Measurements from ENCODE around the gene NR4A1.

The NR4A1 gene

DNA sequence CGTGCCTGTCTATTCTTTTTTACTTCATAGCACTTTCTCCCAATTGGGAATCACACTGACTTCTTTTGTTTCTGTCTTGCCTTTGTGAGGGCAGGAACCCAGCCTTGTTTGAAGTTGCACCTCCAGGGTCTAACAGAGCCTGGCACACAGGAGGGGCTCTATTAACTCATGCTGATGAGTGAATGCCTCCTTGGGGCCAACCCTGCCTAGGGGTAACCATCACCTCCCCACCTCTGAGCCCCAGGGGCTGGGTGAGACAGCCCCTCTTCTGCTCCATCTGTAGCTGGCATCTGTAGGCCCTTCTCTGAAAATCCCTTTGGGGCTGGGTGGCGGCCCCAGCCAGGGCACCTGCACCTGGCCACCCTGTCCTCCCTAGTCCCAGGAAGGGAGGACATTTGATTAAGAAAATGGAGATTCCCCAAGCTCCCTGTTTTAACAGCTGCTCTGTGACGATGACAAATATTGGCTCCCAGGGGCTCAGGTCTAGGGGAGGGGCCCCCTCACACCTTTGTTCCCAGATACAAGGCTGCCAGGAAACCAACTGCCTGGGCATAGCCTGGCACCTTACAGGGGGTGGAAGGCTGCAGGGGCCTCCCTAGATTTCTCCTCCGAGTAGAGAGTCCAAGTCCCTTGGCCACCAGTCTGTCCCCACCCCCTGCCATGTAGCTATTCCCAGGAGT, 32.7 kb upstream of the NR4A1 start:
- DNase-seq (ENCODE audit: low spot score), result no peak

- no peak for DNase-seq (ENCODE audit: low spot score)
Observed at GRCh38 chr12:52019113-52019770, 32.0 kb upstream of the NR4A1 start.

DNA sequence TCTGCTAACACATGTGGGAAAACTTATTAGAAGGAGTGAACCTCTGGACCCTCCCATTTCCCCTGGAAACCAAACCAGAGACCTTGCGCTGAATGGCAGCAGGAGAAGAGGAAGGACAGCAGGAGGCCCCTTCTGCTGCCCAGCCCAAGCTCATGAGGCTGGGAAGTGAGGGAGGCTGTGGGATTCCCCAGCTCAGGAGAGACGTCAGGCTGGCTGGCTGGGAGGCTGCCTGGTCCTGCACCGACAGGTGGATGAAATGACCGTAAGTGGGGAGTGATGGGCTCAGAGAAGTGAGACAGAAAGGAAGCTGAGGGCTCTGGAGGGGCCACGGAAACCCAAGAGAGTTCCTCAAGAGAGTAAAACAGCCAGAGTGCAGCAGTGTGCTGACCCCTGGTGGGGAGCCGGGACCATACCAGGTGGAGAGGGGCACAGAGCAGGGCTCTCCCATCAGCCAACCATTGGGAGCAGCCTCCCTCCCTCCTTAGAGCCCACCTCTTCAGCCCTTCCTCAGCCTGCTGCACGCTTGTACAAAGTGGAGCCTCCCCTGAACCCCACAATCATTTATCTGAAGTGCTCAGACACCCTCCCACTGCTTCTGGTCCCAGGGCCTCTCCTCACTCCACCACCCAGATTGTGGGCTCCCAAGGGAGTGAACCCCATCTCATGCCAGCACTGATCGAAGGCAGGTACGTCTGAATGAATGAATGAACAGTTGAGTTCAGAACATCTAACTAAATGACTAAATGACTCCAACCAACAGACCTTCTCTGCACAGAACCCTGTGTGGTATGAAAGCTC, 30.5 kb upstream of the NR4A1 start:
- DNase-seq (ENCODE audit: low spot score), result peak; percentile 79

GRCh38 chr12:52022841-52023181, 28.4 kb upstream of the NR4A1 start:
- no peak for DNase-seq (ENCODE audit: low spot score)

- peak; percentile 95 for DNase-seq (ENCODE audit: low spot score)
Observed at GRCh38 chr12:52023182-52023975, 27.9 kb upstream of the NR4A1 start.

DNA sequence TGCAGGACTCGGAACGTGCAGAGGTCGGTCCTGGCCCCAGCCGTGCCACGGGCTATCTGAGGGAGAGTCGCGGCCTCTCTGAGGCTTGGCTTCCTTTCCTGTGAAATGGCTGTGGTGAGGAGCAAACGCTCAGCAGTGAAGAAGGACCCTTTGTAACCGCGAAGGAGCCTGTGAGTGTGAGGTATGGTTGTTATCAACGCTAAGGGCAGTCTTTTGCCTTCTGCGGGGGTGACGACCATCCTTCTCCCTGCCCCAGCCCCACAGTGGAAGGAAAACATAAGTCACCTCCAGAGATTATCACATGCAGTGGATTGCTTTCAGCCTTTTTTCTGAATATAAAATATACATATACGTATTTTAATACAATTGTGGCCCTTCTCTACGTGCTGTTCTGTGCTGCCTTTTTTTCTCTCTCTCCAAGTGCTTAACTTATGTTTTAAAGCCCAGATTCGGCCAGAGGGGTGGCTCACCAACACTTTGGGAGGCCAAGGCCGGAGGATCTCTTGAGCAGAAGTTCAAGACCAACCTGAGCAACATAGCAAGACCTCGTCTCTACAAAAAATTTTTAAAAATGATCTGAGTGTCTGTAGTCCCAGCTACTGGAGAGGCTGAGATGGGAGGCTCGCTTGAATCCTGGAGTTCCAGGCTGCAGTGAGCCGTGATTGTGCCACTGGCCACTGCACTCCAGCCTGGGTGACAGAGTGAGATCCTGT, 27.1 kb upstream of the NR4A1 start:
- no peak for DNase-seq (ENCODE audit: low spot score)

GRCh38 chr12:52024845-52025230, 26.4 kb upstream of the NR4A1 start:
- DNase-seq (ENCODE audit: low spot score), result no peak

GRCh38 chr12:52026263-52026662, 25.0 kb upstream of the NR4A1 start:
- DNase-seq (ENCODE audit: low spot score), result no peak

DNA sequence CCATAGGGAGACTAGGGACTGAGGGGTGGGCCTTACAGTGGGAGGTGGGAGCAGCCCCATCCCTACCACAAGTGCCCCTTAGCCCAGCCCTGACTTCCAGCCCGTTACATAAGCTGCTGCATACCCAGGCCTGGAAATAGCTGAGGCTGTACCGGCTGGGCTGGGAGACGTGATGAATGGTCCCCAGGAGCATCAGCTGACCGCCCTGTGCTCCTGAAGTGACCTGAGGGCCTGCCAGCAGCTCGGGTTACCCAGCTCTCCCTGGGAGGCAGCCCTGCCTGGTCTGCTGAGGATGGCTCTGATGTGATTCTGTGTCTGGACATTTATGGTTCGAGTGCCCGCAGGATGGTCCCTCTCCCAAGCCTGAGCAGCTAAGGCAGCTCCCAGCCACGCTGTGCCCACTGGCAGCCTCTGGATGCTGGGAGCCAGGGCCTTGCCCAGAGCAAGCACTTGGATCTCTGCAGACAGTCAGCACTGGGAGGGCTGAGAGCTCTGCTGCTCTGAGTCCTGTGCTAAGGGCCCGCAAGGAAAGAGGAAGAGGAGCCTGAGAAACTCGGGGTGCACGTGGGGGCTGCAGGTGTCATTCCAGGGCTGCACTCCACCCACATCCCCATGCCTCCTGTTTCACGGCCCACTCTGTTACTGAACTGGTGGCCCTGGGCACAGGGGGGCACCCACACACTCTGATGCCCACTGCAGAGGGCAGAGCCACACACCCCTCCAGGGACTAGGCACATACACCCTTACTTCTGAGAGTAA, 24.0 kb upstream of the NR4A1 start:
- no peak for DNase-seq (ENCODE audit: low spot score)

DNA sequence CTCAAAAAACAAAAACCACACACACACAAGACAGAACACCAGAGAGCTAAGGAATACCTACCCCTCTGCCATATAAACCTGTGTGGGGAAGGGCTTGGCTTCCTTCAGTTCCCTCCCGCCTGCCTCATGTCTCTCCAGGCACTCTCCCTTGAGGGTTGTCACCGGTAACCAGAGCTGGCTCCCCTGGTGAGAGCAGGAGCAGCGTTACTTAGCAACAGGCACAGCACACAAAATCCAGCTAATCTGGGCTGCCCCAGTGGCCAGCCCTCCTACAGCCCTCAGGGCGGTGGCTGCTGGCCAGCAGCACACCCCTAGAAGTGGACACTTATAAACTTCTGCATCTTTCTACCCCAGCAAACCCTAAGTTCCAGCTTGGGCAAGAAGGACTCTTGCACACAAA, 21.6 kb upstream of the NR4A1 start:
- DNase-seq (ENCODE audit: low spot score), result no peak

- DNase-seq (ENCODE audit: low spot score), result peak; percentile 64
Observed at GRCh38 chr12:52032446-52032803, 18.8 kb upstream of the NR4A1 start.

GRCh38 chr12:52032804-52033445, 18.3 kb upstream of the NR4A1 start:
- peak; percentile 98 for DNase-seq (ENCODE audit: low spot score)

- no peak for DNase-seq (ENCODE audit: low spot score)
Observed at GRCh38 chr12:52033446-52034140, 17.6 kb upstream of the NR4A1 start.

DNA sequence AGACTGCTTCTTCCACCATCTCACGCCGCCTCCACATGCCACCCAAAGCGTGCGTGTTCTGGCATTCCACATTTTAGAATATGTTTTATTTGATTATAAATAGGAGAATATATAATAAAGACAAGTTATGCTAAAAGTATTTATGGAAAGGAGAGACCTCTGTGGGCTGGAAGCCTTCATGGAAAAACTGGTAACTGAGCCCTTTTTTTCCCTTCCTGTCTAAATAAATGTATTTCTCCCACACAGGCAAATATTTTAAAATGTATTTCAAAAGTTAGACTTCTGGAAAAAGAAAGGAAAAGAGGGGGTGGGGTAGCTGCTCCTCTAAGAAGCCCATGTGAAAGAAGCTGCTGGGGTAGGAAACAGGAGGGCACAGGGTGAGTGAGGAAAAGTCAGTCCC, 16.1 kb upstream of the NR4A1 start:
- no peak for DNase-seq (ENCODE audit: low spot score)

DNA sequence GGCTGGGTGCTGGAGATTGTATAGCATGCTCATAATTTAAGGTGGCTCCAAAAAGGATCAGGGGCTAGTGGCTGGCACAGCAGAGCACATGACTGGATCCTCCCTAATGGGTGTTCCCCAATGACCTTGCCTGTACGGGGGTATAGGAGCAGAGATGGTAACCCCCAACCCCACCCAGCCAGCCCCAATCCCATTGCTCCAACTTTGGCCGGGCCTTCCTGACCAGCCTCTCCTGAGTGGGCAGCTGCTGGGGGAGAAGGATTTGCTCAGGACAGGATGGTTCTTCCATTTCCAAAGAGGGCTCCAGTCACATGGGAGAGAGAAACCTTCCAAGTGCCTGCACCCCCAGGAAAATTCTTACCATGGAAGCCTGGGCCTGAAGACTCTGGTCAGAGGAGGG, 15.3 kb upstream of the NR4A1 start:
- no peak for DNase-seq (ENCODE audit: low spot score)

DNA sequence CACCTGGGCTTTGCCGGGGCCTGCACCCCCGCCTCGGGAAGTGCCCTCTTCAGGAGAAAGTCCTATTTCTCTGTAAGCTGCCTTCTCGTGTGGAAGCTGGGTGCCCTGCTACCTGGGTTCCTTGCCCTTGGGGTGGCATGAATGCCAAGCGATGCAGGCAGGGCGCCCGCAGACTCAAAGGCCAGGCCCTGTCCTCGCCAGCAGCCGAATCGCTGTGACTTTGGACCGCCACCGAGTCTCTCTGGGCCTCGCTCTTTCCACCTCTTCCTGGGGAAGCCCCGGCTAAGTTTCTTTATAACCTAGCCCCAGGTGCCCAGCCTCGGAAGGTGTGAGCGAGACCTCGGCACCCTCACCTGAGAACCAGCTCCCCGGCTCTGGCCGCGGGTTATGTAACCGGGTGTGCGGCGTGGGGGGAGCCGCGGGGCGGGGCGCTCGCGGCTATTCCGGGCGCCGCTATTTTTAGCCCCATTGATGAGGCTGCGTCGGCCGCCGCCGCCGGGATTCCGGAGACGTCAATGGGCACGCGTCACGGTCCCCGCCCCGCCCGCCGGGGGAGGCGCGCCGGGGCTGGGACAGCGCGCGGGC, 14.6 kb upstream of the NR4A1 start:
- DNase-seq (ENCODE audit: low spot score), result peak; percentile 92

GRCh38 chr12:52037248-52037861, 13.9 kb upstream of the NR4A1 start:
- DNase-seq (ENCODE audit: low spot score), result peak; percentile 68

GRCh38 chr12:52038447-52038846, 12.8 kb upstream of the NR4A1 start:
- no peak for DNase-seq (ENCODE audit: low spot score)

DNA sequence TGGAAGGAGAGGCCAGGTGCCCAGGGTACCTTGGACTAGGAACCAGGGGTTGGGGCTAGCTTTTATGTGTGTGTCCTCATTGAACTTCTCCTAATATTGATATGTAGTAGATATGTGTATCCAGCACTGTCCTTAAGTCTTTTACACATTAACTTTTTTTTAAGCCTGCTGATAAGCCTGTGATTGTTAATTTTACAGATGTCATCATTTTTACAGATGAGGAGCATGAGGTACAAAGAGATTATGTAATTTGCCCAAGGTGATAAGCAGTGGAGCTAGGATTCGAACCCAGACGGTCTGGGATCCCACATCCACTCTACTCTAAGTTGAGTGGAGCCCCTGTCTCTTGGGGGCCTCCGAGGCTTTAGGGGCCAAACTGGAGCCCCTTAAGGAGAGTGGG, 10.2 kb upstream of the NR4A1 start:
- no peak for DNase-seq (ENCODE audit: low spot score)

Data from AG08396 (cell line).